HL-60 (cell line): Measurements from ENCODE around the gene KIAA1217.

ENCODE experiments used
- DNase-seq, 2 experiments: peaks; one replicate each; pipeline ENCODE4 v3.0.0-alpha.2; 2010 to 2020; ENCODE audit warnings: low read depth in 1 of 2, low spot score in 1 of 2
- H3K27ac ChIP-seq: fragments of 250-450 bp; sonication (Bioruptor Pico); replicated peaks from 2 replicates; pipeline ENCODE4 v1.5.1; 2020; ENCODE audit warnings: mild to moderate bottlenecking, moderate library complexity
- H3K27me3 ChIP-seq: fragments of 250-450 bp; sonication (Bioruptor Pico); 2 replicates; pipeline ENCODE4 v1.5.1; 2021; ENCODE audit warnings: mild to moderate bottlenecking, moderate library complexity; ENCODE audit not compliant: insufficient read depth, poor library complexity, severe bottlenecking
- H3K4me3 ChIP-seq: replicated peaks from 2 replicates; pipeline ENCODE4 v1.5.1; 2011; ENCODE audit warnings: mild to moderate bottlenecking, control low read depth, low read length; ENCODE audit not compliant: insufficient read depth
- GABPA ChIP-seq: IDR thresholded peaks from 2 replicates; pipeline ENCODE4 v1.6.1; 2012; ENCODE audit warnings: low read depth
- POLR2AphosphoS5 ChIP-seq: IDR thresholded peaks from 2 replicates; pipeline ENCODE4 v1.6.1; 2012; ENCODE audit warnings: low read depth
- SPI1 ChIP-seq: IDR thresholded peaks from 2 replicates; pipeline ENCODE4 v1.6.1; 2012; ENCODE audit warnings: low read depth, mild to moderate bottlenecking, borderline replicate concordance
- TF ChIP-seq, protein P1 (sequence below): IDR thresholded peaks from 2 replicates; pipeline ENCODE4 v1.6.1; 2012; ENCODE audit warnings: low read depth; ENCODE audit not compliant: insufficient replicate concordance
- TF ChIP-seq, protein P2 (sequence below): IDR thresholded peaks from one replicate; pipeline ENCODE4 v1.5.1; 2011; ENCODE audit warnings: low read length, control low read depth, inconsistent platforms; ENCODE audit not compliant: insufficient read depth

Gene KIAA1217

DNA sequence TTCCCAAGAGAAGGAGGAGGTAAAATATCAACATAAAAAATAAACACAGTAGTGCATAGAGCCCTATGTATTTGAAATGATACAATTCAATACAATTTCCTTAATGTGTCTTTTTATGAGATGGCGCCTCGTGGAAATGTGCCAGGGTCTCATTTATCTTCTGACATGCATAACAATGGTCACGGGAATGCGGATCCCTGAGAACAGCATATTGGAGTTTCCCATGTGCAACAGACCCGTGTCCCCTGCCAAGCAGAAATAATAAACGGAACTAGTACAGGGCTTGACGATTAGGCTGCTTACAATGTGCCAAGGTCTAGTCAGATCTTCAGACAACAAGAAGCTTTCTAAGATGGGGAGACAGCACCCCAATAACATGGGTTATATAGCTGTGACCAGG is 296.8 kb downstream of the KIAA1217 start:
- TF ChIP-seq SPI1 (no peak), POLR2AphosphoS5 (no peak), GABPA (no peak)
- TF ChIP-seq, protein P1, sequence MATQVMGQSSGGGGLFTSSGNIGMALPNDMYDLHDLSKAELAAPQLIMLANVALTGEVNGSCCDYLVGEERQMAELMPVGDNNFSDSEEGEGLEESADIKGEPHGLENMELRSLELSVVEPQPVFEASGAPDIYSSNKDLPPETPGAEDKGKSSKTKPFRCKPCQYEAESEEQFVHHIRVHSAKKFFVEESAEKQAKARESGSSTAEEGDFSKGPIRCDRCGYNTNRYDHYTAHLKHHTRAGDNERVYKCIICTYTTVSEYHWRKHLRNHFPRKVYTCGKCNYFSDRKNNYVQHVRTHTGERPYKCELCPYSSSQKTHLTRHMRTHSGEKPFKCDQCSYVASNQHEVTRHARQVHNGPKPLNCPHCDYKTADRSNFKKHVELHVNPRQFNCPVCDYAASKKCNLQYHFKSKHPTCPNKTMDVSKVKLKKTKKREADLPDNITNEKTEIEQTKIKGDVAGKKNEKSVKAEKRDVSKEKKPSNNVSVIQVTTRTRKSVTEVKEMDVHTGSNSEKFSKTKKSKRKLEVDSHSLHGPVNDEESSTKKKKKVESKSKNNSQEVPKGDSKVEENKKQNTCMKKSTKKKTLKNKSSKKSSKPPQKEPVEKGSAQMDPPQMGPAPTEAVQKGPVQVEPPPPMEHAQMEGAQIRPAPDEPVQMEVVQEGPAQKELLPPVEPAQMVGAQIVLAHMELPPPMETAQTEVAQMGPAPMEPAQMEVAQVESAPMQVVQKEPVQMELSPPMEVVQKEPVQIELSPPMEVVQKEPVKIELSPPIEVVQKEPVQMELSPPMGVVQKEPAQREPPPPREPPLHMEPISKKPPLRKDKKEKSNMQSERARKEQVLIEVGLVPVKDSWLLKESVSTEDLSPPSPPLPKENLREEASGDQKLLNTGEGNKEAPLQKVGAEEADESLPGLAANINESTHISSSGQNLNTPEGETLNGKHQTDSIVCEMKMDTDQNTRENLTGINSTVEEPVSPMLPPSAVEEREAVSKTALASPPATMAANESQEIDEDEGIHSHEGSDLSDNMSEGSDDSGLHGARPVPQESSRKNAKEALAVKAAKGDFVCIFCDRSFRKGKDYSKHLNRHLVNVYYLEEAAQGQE: no peak
- Histone ChIP-seq H3K27me3 (no peaks in the 10 kb centered on the region), H3K4me3 (no peak overlapping the region), H3K27ac (no peak overlapping the region)
- no peak for DNase-seq

DNA sequence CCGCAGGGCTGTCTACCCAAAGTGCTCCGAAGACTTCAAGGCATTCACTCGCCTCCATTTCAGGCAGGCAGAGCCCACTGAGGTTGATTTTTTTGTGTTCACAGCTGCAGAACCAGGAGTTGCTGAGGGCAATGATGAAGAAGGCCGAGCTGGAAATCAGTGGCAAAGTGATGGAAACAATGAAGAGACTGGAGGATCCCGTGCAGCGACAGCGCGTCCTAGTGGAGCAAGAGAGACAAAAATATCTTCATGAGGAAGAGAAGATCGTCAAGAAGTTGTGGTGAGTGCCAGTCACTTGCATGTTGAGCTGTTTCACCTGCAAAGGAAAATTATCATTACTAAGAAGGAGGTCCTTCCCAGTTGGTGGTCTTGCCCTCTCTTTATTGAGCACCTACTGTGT is 304.2 kb downstream of the KIAA1217 start:
- no peak overlapping the region for H3K27ac ChIP-seq
- DNase-seq: no peak

DNA sequence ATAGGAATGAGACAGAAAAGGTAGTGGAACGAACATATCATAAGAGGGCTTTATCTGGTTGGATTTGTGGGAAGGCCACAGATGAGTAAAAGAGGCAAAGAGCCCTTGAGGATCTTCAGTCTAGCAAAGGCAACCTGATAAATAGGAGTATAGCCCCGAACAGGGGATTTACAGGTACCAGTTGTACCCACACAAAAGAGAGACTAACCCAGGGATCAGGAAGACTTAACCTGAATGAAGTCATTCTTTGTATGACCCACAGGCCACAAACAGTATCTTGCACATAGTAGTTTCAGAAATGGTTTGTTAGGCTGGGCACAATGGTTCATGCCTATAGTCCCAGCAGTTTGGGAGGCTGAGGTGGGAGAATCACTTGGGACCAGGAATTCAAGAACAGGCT is 306.5 kb downstream of the KIAA1217 start:
- no peak for DNase-seq

More for the DNA sequence above, 304.2 kb downstream of the KIAA1217 start:
- Histone ChIP-seq H3K27me3 (no peaks in the 10 kb centered on the region), H3K4me3 (no peak overlapping the region)
- TF ChIP-seq, protein P1: no peak
- TF ChIP-seq SPI1: no peak
- TF ChIP-seq, protein P2, sequence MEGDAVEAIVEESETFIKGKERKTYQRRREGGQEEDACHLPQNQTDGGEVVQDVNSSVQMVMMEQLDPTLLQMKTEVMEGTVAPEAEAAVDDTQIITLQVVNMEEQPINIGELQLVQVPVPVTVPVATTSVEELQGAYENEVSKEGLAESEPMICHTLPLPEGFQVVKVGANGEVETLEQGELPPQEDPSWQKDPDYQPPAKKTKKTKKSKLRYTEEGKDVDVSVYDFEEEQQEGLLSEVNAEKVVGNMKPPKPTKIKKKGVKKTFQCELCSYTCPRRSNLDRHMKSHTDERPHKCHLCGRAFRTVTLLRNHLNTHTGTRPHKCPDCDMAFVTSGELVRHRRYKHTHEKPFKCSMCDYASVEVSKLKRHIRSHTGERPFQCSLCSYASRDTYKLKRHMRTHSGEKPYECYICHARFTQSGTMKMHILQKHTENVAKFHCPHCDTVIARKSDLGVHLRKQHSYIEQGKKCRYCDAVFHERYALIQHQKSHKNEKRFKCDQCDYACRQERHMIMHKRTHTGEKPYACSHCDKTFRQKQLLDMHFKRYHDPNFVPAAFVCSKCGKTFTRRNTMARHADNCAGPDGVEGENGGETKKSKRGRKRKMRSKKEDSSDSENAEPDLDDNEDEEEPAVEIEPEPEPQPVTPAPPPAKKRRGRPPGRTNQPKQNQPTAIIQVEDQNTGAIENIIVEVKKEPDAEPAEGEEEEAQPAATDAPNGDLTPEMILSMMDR: no peak
- TF ChIP-seq POLR2AphosphoS5: no peak
- no peak for TF ChIP-seq GABPA

More for the DNA sequence above, 306.5 kb downstream of the KIAA1217 start:
- Histone ChIP-seq H3K27ac (no peak overlapping the region), H3K27me3 (no peaks in the 10 kb centered on the region), H3K4me3 (no peak overlapping the region)
- TF ChIP-seq, protein P2: no peak
- TF ChIP-seq SPI1 (no peak), GABPA (no peak), POLR2AphosphoS5 (no peak)
- TF ChIP-seq, protein P1: no peak
